ENCODE results near the gene FEM1B.

GRCh38 chr15:68230157-68231100 is 47.1 kb upstream of the FEM1B start:
- no peak for TF ChIP-seq POLR2A (IDR thresholded peaks at IDR 0.05)
- TF ChIP-seq CTCF (IDR thresholded peaks at IDR 0.05), result no peak
